PFSK-1 (cell line): ENCODE results near the gene NRG3.

Experiments used
- FOXP2 ChIP-seq: optimal IDR thresholded peaks from 2 replicates; pipeline ENCODE3; 2011; ENCODE audit warnings: borderline replicate concordance, control low read depth, inconsistent platforms; ENCODE audit not compliant: insufficient read depth; ENCODE audit errors: extremely low read length, extremely low read depth
- POLR2AphosphoS5 ChIP-seq: IDR thresholded peaks from 2 replicates; pipeline ENCODE4 v1.6.1; 2012; ENCODE audit warnings: low read depth, mild to moderate bottlenecking, control low read depth, low read length, moderate library complexity
- REST ChIP-seq, 2 experiments: IDR thresholded peaks; 2 replicates each; pipeline versions ENCODE4 v1.6.1 to v1.8.0; 2011 to 2012; ENCODE audit warnings: low read depth in 2 of 2, low read length in 2 of 2, control low read depth in 1 of 2, inconsistent platforms in 1 of 2, mild to moderate bottlenecking in 1 of 2, moderate library complexity in 1 of 2; ENCODE audit not compliant: insufficient read depth in 1 of 2
- SIN3A ChIP-seq: IDR thresholded peaks from 2 replicates; pipeline ENCODE4 v1.6.1; 2012; ENCODE audit warnings: mild to moderate bottlenecking, low read length, moderate library complexity, borderline replicate concordance; ENCODE audit not compliant: insufficient read depth
- TAF1 ChIP-seq: IDR thresholded peaks from 2 replicates; pipeline ENCODE4 v1.6.1; 2012; ENCODE audit warnings: low read length, control low read depth, borderline replicate concordance; ENCODE audit not compliant: insufficient read depth

Gene NRG3

GRCh38 chr10:82234173-82234572 lies 359.2 kb downstream of the NRG3 start:
- no peak for TF ChIP-seq TAF1
- TF ChIP-seq FOXP2, result no peak
- TF ChIP-seq SIN3A, result no peak

DNA sequence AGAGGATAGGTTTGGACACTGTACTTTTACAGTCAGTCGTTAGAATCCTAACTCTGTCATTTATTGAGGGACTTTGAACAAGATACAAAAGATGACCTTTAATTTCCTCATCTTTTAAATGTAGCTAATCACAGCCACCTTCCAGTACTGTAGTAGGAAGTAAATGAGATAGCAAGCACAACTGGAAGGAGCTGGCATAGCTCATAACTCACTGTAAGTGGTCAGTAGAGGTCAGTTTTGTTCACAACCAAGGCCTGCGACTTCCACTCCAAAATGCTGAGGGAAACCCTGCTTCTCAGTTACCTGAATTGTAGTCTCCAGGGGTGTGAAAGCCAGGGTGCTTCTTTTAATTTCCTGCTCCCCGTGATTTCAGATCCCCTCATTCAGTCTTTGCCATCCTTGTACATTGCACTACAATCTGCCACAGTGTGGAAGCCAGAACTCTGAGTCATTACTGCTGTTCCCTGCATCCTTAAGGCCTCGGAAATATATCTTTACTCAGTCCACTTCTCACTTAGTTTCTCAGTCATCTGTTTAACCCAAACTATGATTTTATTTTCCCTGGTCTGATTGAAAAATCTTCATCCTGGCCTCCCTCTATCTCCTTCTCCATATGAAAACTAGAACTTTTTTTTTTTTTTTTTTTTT lies 361.2 kb downstream of the NRG3 start:
- TF ChIP-seq POLR2AphosphoS5, result no peak
- no peak for TF ChIP-seq FOXP2
- no peak for TF ChIP-seq TAF1
- no peak for TF ChIP-seq REST (IDR thresholded peaks at IDR 0.05; ENCODE audit: insufficient read depth in 1 of 2, low read depth in 2 of 2, low read length in 2 of 2)

GRCh38 chr10:82238291-82238690 lies 363.3 kb downstream of the NRG3 start:
- TF ChIP-seq POLR2AphosphoS5 (no peak), TAF1 (no peak), REST (IDR thresholded peaks at IDR 0.05; ENCODE audit: insufficient read depth in 1 of 2, low read depth in 2 of 2, low read length in 2 of 2) (no peak), FOXP2 (no peak), SIN3A (no peak)

DNA sequence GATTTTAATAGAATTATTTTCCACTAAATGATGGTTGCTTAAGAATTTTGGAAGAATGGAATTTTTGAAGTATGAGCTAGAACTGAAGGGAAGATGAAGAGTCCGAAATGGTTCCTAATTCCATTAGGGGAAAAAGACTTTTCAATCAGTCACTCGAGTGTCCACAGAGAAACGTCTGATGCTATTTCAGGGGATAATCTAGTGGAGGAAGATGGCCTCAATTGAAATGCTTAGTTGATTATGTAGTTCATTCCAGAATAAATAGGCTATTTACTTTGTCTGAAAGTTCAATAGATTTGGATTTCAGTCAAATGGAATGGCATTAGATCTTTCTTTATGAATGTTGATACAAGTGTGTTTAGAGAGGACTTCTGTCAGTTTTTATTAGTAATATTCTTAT lies 365.4 kb downstream of the NRG3 start:
- TF ChIP-seq SIN3A (no peak), FOXP2 (no peak), REST (IDR thresholded peaks at IDR 0.05; ENCODE audit: insufficient read depth in 1 of 2, low read depth in 2 of 2, low read length in 2 of 2) (no peak), TAF1 (no peak), POLR2AphosphoS5 (no peak)

DNA sequence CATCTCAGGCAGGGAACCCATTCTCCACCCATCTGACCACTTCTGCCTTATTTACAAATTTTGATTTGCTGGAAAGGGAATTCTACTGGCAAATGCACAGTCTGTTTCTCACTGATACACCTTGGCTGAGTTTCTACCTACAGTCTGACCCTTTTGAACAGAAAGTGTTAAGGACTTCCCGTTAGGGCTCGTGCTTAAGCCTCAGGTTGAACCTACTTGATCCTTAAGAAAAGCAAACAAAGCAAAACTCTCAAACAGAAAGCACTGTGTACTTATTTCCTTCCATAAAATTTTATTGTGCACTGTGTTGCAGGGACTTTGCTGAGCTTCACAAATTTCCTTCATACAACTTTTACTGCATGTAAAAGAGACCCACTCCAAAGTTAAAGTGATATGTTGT lies 367.8 kb downstream of the NRG3 start:
- TF ChIP-seq TAF1 (no peak), SIN3A (no peak), POLR2AphosphoS5 (no peak), REST (IDR thresholded peaks at IDR 0.05; ENCODE audit: insufficient read depth in 1 of 2, low read depth in 2 of 2, low read length in 2 of 2) (no peak)
